Measurements from ENCODE around the gene ERBB4.

ERBB4 gene

GRCh38 chr2:212361174-212361756 is 177.3 kb downstream of the ERBB4 start:
- DNase-seq (ENCODE audit: low spot score): no peak

- DNase-seq (ENCODE audit: low spot score): no peak
These were observed 178.5 kb downstream of the ERBB4 start for GRCh38 chr2:212360068-212360460.

GRCh38 chr2:212359425-212360067 is 179.1 kb downstream of the ERBB4 start:
- no peak for DNase-seq (ENCODE audit: low spot score)

GRCh38 chr2:212357606-212358005 is 181.0 kb downstream of the ERBB4 start:
- no peak for DNase-seq (ENCODE audit: low spot score)

GRCh38 chr2:212354382-212354781 is 184.2 kb downstream of the ERBB4 start:
- no peak for DNase-seq (ENCODE audit: low spot score)

- no peak for DNase-seq (ENCODE audit: low spot score)
These were observed 190.1 kb downstream of the ERBB4 start for GRCh38 chr2:212348501-212348900.

GRCh38 chr2:212346865-212347264 is 191.7 kb downstream of the ERBB4 start:
- DNase-seq (ENCODE audit: low spot score): no peak

GRCh38 chr2:212345966-212346365 is 192.6 kb downstream of the ERBB4 start:
- no peak for DNase-seq (ENCODE audit: low spot score)

GRCh38 chr2:212344131-212344530 is 194.5 kb downstream of the ERBB4 start:
- no peak for DNase-seq (ENCODE audit: low spot score)

GRCh38 chr2:212343167-212343566 is 195.4 kb downstream of the ERBB4 start:
- no peak for DNase-seq (ENCODE audit: low spot score)

GRCh38 chr2:212337486-212338343 is 200.9 kb downstream of the ERBB4 start:
- no peak for DNase-seq (ENCODE audit: low spot score)

GRCh38 chr2:212337036-212337435 is 201.6 kb downstream of the ERBB4 start:
- no peak for DNase-seq (ENCODE audit: low spot score)

- DNase-seq (ENCODE audit: low spot score): no peak
These were observed 208.3 kb downstream of the ERBB4 start for GRCh38 chr2:212330263-212330662.

- no peak for DNase-seq (ENCODE audit: low spot score)
These were observed 209.7 kb downstream of the ERBB4 start for GRCh38 chr2:212328712-212329496.

- DNase-seq (ENCODE audit: low spot score): no peak
These were observed 210.5 kb downstream of the ERBB4 start for GRCh38 chr2:212328136-212328535.

- no peak for DNase-seq (ENCODE audit: low spot score)
These were observed 211.3 kb downstream of the ERBB4 start for GRCh38 chr2:212327171-212327809.

GRCh38 chr2:212318636-212319035 is 220.0 kb downstream of the ERBB4 start:
- DNase-seq (ENCODE audit: low spot score): no peak

GRCh38 chr2:212314680-212315079 is 223.9 kb downstream of the ERBB4 start:
- DNase-seq (ENCODE audit: low spot score): no peak

GRCh38 chr2:212311807-212312404 is 226.7 kb downstream of the ERBB4 start:
- no peak for DNase-seq (ENCODE audit: low spot score)

- no peak for DNase-seq (ENCODE audit: low spot score)
These were observed 238.7 kb downstream of the ERBB4 start for GRCh38 chr2:212299943-212300342.

GRCh38 chr2:212299333-212299732 is 239.3 kb downstream of the ERBB4 start:
- DNase-seq (ENCODE audit: low spot score): no peak
